T-cell (primary cell): ENCODE data around the gene AKIRIN2. TPM values are rescaled to one million over a fixed set of nuclear protein-coding genes. Genes with fewer than 3 reads are reported as not detected.
A peak's percentile ranks its signal among the peaks of the same experiment; 100 is the strongest.

Experiments used
- ATAC-seq, 4 experiments: fragments of 200-7000 bp in 3 of 4; fragments of 150-1000 bp in 1 of 4; cut with Tn5 transposase; replicated peaks in 1 of 4; 1 replicate in 3 of 4; 2 replicates in 1 of 4; pipeline ENCODE4 v1.10.0; 2021; ENCODE audit warnings: moderate library complexity in 3 of 4, mild to moderate bottlenecking in 2 of 4, moderate number of reproducible peaks in 1 of 4
- CTCF ChIA-PET, 2 donors: fragments of 300-600 bp; sonication (Branson Sonifier 250); formaldehyde crosslinking; loops; one replicate each; lab custom pipeline; 2022; ENCODE audit warnings: antibody characterized with exemption in 2 of 2; lab: Charles Lee
- POLR2A ChIA-PET, 2 donors: fragments of 300-600 bp; sonication (Branson Sonifier 250); formaldehyde crosslinking; loops; one replicate each; lab custom pipeline; 2022; ENCODE audit warnings: antibody characterized with exemption in 2 of 2; lab: Charles Lee
- DNase-seq, 35 experiments: peaks; one replicate each; pipeline versions ENCODE4 v3.0.0 to v3.0.0-alpha.2; 2013 to 2023
- H3K27ac ChIP-seq: one replicate; pipeline ENCODE4 v1.5.1; 2013; ENCODE audit warnings: low read length
- H3K27me3 ChIP-seq, 2 experiments: replicated peaks in 1 of 2; 1 replicate in 1 of 2; 2 replicates in 1 of 2; pipeline versions ENCODE4 v1.6.1 to v1.7.0; 2013; ENCODE audit warnings: low read length in 1 of 2, mixed read lengths in 1 of 2; ENCODE audit not compliant: control insufficient read depth in 2 of 2, insufficient read depth in 2 of 2; ENCODE audit errors: extremely low read depth in 1 of 2
- H3K36me3 ChIP-seq, 2 donors: 1 replicate in 1 of 2; 2 replicates in 1 of 2; pipeline versions ENCODE4 v1.6.1 to v1.7.0; 2013; ENCODE audit warnings: low read length in 1 of 2; ENCODE audit not compliant: control insufficient read depth in 2 of 2, insufficient read depth in 1 of 2; ENCODE audit errors: extremely low read depth in 1 of 2
- H3K4me1 ChIP-seq, 2 experiments: 1 replicate in 1 of 2; 2 replicates in 1 of 2; pipeline versions ENCODE4 v1.6.1 to v1.7.0; 2013; ENCODE audit warnings: low read length in 2 of 2, mixed read lengths in 1 of 2; ENCODE audit not compliant: insufficient read depth in 2 of 2, control insufficient read depth in 1 of 2; ENCODE audit errors: extremely low read depth in 1 of 2
- H3K4me3 ChIP-seq, 2 donors: 1 replicate in 1 of 2; 2 replicates in 1 of 2; pipeline versions ENCODE4 v1.5.1 to v1.7.0; 2013; ENCODE audit warnings: mild to moderate bottlenecking in 2 of 2, low read length in 1 of 2, moderate library complexity in 1 of 2; ENCODE audit not compliant: control insufficient read depth in 1 of 2; ENCODE audit errors: extremely low read depth in 1 of 2
- H3K9me3 ChIP-seq: 2 replicates; pipeline ENCODE4 v1.7.0; 2013
- H3K27ac Mint-ChIP-seq, 2 donors: one replicate each; pipeline ENCODE4 v1.8.0; 2020 to 2021; ENCODE audit warnings: mild to moderate bottlenecking in 2 of 2, mixed read lengths in 2 of 2
- H3K27me3 Mint-ChIP-seq, 2 donors: one replicate each; pipeline ENCODE4 v1.8.0; 2021 to 2022; ENCODE audit warnings: mixed read lengths in 2 of 2
- H3K36me3 Mint-ChIP-seq: one replicate; pipeline ENCODE4 v1.8.0; 2021; ENCODE audit warnings: mixed read lengths
- H3K4me1 Mint-ChIP-seq, 3 donors: one replicate each; pipeline ENCODE4 v1.8.0; 2020 to 2022; ENCODE audit warnings: mixed read lengths in 3 of 3, mild to moderate bottlenecking in 1 of 3
- H3K4me3 Mint-ChIP-seq, 3 donors: one replicate each; pipeline ENCODE4 v1.8.0; 2020 to 2022; ENCODE audit warnings: mild to moderate bottlenecking in 3 of 3, mixed read lengths in 3 of 3, moderate library complexity in 3 of 3
- H3K9me3 Mint-ChIP-seq, 3 donors: one replicate each; pipeline ENCODE4 v1.8.0; 2020 to 2022; ENCODE audit warnings: mixed read lengths in 3 of 3
- WGBS: methylation state at CpG from one replicate; pipeline ENCODE4 v1.1.5; 2013; ENCODE audit warnings: missing lambda C conversion rate; ENCODE audit not compliant: insufficient coverage; 5-methylcytosine and 5-hydroxymethylcytosine counted together
- total RNA-seq, 35 experiments: library from RNA in 6 of 35; stranded (reverse) in 6 of 35; fragments of 120-200 nt in 1 of 35; gene quantifications; one replicate each; pipeline versions ENCODE4 v1.2.1 to v1.2.4 and lab custom pipeline; 2013 to 2026

The AKIRIN2 gene
- total RNA-seq, 5 donors from 2014 or later (not counting 1 experiment from before 2014, with no cell fraction given): 52.5 to 81.9 (median 66.0) TPM

DNA sequence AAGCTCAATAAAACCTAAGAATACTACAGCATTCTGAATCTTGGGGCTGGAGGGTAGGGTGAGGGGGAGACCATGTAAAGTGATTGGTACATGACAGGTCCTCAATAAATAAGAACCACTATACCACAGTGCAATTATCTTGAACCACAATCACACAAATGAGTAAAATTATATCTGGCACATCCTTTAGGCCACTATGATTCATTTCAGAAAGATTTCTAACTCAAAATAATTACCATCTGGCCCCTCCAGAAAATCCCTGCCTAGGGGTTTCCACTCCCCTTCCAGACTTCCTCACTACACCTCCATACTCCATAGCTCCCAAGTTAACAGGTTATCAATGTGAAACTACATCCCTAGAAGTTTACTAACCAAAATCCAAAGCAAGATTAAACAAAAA lies 19.7 kb downstream of the AKIRIN2 start:
- ATAC-seq: peak in 1 of 4 experiments; percentile 26
- peaks cover 0 to 18% of the 10 kb centered on the region in 2 experiments for H3K4me1 ChIP-seq
- ChIA-PET CTCF (interaction anchor here in 1 of 2 donors (0.6 kb wide), 1 partner anchor 16 kb away, joined by 7 read pairs; no protein-coding TSS in a partner anchor), POLR2A (interaction anchor here in 1 of 2 donors (0.5 to 0.6 kb wide), 4 partner anchors 10 to 1411 kb away, joined by 3 to 12 read pairs (median 6); no protein-coding TSS in a partner anchor)
- H3K36me3 Mint-ChIP-seq: peaks cover 33% of the 10 kb centered on the region
- no peaks in the 10 kb centered on the region for H3K27me3 ChIP-seq
- no peak overlapping the region for H3K4me3 Mint-ChIP-seq
- H3K4me3 ChIP-seq: no peak overlapping the region
- no peak for DNase-seq
- peaks cover 0 to 3% (median 0%) of the 10 kb centered on the region in 3 donors for H3K9me3 Mint-ChIP-seq
- no peaks in the 10 kb centered on the region for H3K27me3 Mint-ChIP-seq
- peak overlapping the region; percentile 72 to 74 for H3K27ac Mint-ChIP-seq
- H3K27ac ChIP-seq: peak overlapping the region; percentile 28
- no peaks in the 10 kb centered on the region for H3K9me3 ChIP-seq
- peaks cover 51 to 76% (median 67%) of the 10 kb centered on the region in 3 donors for H3K4me1 Mint-ChIP-seq
- H3K36me3 ChIP-seq: peaks cover 0 to 17% of the 10 kb centered on the region in 2 donors

DNA sequence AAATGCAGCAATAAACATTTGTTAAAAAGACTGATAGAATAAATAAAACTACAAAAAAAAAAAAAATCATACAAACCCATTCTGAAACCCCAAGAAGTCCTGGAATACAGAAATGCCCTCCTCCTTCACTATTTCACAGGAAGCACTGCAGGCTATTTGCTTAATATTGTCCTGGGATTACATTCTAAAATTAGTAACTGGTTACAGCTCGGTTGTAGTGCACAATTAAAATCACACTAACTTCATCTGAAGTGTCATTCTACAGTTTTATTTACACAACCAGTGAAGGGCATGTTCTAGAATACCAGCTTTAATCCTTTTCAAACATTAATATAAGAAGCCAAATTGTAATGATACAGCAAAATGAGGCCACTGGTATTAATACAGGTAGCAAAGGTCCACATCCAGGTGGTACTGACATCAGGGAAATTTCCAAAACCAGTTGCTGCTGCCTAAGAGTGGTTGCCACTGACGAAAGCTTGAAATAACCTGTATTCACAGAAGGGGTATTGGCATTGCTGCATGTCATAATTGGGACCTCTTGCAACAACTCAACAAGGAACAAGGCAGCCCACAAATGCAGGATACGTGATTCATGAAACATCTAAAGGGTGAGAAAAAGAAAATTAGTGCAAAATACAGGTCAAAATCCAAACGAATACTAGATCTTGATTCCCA lies 26.9 kb downstream of the AKIRIN2 start:
- peaks cover 2 to 9% of the 10 kb centered on the region in 2 experiments for H3K4me1 ChIP-seq
- H3K4me1 Mint-ChIP-seq: peaks cover 16 to 28% (median 25%) of the 10 kb centered on the region in 3 donors
- H3K36me3 ChIP-seq: peaks cover 0 to 36% of the 10 kb centered on the region in 2 donors
- ChIA-PET CTCF (no interaction called here), POLR2A (no interaction called here)
- no peaks in the 10 kb centered on the region for H3K9me3 Mint-ChIP-seq
- H3K27ac Mint-ChIP-seq: peak overlapping the region; percentile 43 to 66
- H3K27me3 ChIP-seq: no peaks in the 10 kb centered on the region
- no peaks in the 10 kb centered on the region for H3K9me3 ChIP-seq
- no peak overlapping the region for H3K4me3 Mint-ChIP-seq
- peaks cover 43% of the 10 kb centered on the region for H3K36me3 Mint-ChIP-seq
- no peaks in the 10 kb centered on the region for H3K27me3 Mint-ChIP-seq
- H3K4me3 ChIP-seq: no peak overlapping the region
- ATAC-seq (no peak), DNase-seq (no peak)
- 100% methylated on average over 1 of the region's 4 CpGs for whole genome bisulfite sequencing
- H3K27ac ChIP-seq: no peak overlapping the region

DNA sequence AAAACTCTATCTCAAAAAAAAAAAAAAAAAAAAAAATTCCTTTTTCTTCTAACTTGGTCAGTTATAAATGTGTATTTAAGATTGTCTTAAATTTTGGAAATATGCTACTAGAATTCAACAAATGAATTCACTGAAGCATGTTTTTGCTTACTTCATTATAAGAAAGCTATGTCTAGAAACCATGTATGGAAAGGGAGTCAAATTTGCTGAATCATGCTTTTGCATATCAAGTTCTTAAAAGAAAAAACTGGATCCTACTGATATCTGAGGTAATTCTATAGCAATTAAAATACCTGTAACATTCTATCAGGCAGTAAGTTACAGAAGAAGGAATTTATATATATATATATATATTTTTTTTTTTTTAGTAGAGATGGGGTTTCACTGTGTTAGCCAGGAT lies 27.7 kb downstream of the AKIRIN2 start:
- Histone ChIP-seq H3K27me3 (no peaks in the 10 kb centered on the region), H3K9me3 (no peaks in the 10 kb centered on the region), H3K4me3 (no peak overlapping the region), H3K4me1 (peaks cover 2 to 7% of the 10 kb centered on the region in 2 experiments), H3K36me3 (peaks cover 0 to 32% of the 10 kb centered on the region in 2 donors), H3K27ac (no peak overlapping the region)
- H3K4me1 Mint-ChIP-seq: peaks cover 23 to 27% (median 24%) of the 10 kb centered on the region in 3 donors
- H3K9me3 Mint-ChIP-seq: no peaks in the 10 kb centered on the region
- CTCF ChIA-PET: interaction anchor here in 1 of 2 donors (0.7 to 0.9 kb wide), 2 partner anchors 13 to 166 kb away, joined by 5 to 8 read pairs; no protein-coding TSS in a partner anchor
- ATAC-seq (no peak), DNase-seq (no peak)
- no peaks in the 10 kb centered on the region for H3K27me3 Mint-ChIP-seq
- H3K27ac Mint-ChIP-seq: no peak overlapping the region
- POLR2A ChIA-PET: interaction anchor here in 1 of 2 donors (0.7 kb wide), 1 partner anchor 168 kb away, joined by 6 read pairs; no protein-coding TSS in a partner anchor
- H3K4me3 Mint-ChIP-seq: no peak overlapping the region
- H3K36me3 Mint-ChIP-seq: peaks cover 45% of the 10 kb centered on the region

DNA sequence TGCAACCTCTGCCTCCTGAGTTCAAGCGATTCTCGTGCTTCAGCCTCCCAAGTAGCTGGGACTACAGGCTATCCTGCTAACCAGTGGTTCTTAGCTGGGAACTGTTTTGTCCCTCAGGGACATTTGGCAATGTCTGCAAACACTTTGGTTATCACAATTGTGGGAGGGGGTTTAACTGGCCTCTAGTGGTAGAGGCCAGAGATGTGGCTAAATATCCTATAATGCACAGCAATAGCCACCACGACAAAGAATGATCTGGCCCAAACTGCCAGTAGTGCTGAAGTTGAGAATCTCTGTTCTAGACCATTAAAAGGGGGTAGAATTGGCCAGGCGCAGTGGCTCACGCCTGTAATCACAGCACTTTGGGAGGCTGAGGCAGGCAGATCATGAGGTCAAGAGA lies 28.8 kb downstream of the AKIRIN2 start:
- peaks cover 43% of the 10 kb centered on the region for H3K36me3 Mint-ChIP-seq
- H3K36me3 ChIP-seq: peaks cover 0 to 30% of the 10 kb centered on the region in 2 donors

DNA sequence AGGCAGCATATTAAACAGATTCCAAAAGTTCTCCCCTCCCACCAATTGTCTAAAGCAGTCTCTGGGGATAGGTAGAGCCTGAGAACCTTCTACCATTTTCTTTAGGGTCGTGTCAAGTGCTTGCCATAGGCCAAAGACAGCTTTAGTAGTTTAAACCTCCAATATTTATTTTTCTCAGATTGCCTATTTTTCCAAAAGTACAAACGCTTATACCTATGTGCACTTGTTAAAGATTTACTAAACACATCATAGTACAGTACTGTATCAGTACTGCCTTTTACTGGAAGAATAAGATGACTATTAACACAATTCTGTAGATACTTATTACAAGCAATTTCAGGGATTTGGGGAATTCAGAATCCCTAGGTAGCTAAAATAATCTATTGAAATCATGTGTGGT lies 29.4 kb downstream of the AKIRIN2 start:
- Mint-ChIP-seq H3K36me3 (peaks cover 43% of the 10 kb centered on the region), H3K27me3 (no peaks in the 10 kb centered on the region), H3K4me1 (peaks cover 18 to 24% (median 20%) of the 10 kb centered on the region in 3 donors), H3K4me3 (no peak overlapping the region), H3K27ac (peak overlapping the region in 1 of 2 donors; percentile 72), H3K9me3 (no peaks in the 10 kb centered on the region)
- Histone ChIP-seq H3K4me1 (peaks cover 2 to 4% of the 10 kb centered on the region in 2 experiments), H3K36me3 (peaks cover 0 to 28% of the 10 kb centered on the region in 2 donors), H3K4me3 (no peak overlapping the region), H3K27ac (no peak overlapping the region), H3K27me3 (no peaks in the 10 kb centered on the region), H3K9me3 (no peaks in the 10 kb centered on the region)
- ATAC-seq (no peak), DNase-seq (no peak)
- CTCF ChIA-PET: interaction anchor here in 1 of 2 donors (0.5 kb wide), 1 partner anchor 250 kb away, joined by 3 read pairs; no protein-coding TSS in a partner anchor
- POLR2A ChIA-PET: interaction anchor here (0.6 to 0.9 kb wide), 3 partner anchors 9 to 27 kb away, joined by 7 to 12 read pairs (median 10); no protein-coding TSS in a partner anchor
- no CpG with 5 or more reads among the region's 2 CpGs for WGBS

More for the DNA sequence above, 28.8 kb downstream of the AKIRIN2 start:
- no peaks in the 10 kb centered on the region for H3K27me3 ChIP-seq
- Mint-ChIP-seq H3K9me3 (no peaks in the 10 kb centered on the region), H3K27me3 (no peaks in the 10 kb centered on the region), H3K4me1 (peaks cover 21 to 24% (median 24%) of the 10 kb centered on the region in 3 donors), H3K4me3 (no peak overlapping the region), H3K27ac (no peak overlapping the region)
- H3K4me1 ChIP-seq: peaks cover 2 to 4% of the 10 kb centered on the region in 2 experiments
- ATAC-seq: no peak
- ChIA-PET CTCF (interaction anchor here (0.6 kb wide), 3 partner anchors 68 to 1989 kb away, joined by 3 to 5 read pairs (median 4); no protein-coding TSS in a partner anchor), POLR2A (interaction anchor here in 1 of 2 donors (0.9 kb wide), 1 partner anchor 27 kb away, joined by 10 read pairs; no protein-coding TSS in a partner anchor)
- whole genome bisulfite sequencing: 100% methylated on average over 2 of the region's 5 CpGs
- H3K9me3 ChIP-seq: no peaks in the 10 kb centered on the region
- H3K4me3 ChIP-seq: no peak overlapping the region
- no peak overlapping the region for H3K27ac ChIP-seq
- DNase-seq: no peak

DNA sequence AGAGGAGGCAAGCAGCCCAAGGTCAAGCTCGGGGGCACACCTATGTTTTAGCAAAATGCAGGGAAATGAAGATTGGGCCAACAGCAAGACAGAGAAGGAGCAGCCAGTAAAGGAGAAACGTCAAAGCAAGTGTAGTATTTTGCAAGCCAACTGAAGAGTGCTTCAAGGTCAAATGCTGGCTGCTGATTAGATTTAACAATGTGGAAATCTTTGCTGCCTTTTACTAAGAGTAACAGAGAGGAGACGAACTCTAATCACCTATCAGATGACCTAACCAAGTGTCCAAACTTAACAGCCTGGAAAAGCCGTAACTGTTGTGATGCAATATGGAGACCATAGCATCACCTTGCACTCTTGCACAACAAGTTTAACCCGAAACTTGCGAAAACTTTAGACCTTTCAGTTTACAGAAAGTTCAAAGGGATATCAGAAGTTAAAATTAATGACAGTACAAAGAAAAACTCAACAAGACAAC lies 30.4 kb downstream of the AKIRIN2 start:
- Histone ChIP-seq H3K36me3 (peaks cover 0 to 32% of the 10 kb centered on the region in 2 donors), H3K4me3 (no peak overlapping the region), H3K4me1 (peaks cover 2 to 4% of the 10 kb centered on the region in 2 experiments), H3K27me3 (no peaks in the 10 kb centered on the region), H3K9me3 (no peaks in the 10 kb centered on the region), H3K27ac (no peak overlapping the region)
- H3K4me1 Mint-ChIP-seq: peaks cover 16 to 24% (median 17%) of the 10 kb centered on the region in 3 donors
- H3K27me3 Mint-ChIP-seq: no peaks in the 10 kb centered on the region
- ChIA-PET CTCF (no interaction called here), POLR2A (no interaction called here)
- DNase-seq (no peak), ATAC-seq (no peak)
- WGBS: 90% methylated on average over 2 of the region's 6 CpGs
- no peak overlapping the region for H3K4me3 Mint-ChIP-seq
- H3K27ac Mint-ChIP-seq: peak overlapping the region; percentile 58 to 77
- H3K9me3 Mint-ChIP-seq: no peaks in the 10 kb centered on the region
- H3K36me3 Mint-ChIP-seq: peaks cover 44% of the 10 kb centered on the region
